ENCODE measurements around the gene ECHDC1. TPM values are rescaled to one million over a fixed set of nuclear protein-coding genes. Genes with fewer than 3 reads are reported as not detected.

Gene ECHDC1, protein sequence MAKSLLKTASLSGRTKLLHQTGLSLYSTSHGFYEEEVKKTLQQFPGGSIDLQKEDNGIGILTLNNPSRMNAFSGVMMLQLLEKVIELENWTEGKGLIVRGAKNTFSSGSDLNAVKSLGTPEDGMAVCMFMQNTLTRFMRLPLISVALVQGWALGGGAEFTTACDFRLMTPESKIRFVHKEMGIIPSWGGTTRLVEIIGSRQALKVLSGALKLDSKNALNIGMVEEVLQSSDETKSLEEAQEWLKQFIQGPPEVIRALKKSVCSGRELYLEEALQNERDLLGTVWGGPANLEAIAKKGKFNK
- total RNA-seq (90.5 and 96.1 TPM in 2 replicates), polyA plus RNA-seq (60.7 and 61.4 TPM in 2 replicates)

DNA sequence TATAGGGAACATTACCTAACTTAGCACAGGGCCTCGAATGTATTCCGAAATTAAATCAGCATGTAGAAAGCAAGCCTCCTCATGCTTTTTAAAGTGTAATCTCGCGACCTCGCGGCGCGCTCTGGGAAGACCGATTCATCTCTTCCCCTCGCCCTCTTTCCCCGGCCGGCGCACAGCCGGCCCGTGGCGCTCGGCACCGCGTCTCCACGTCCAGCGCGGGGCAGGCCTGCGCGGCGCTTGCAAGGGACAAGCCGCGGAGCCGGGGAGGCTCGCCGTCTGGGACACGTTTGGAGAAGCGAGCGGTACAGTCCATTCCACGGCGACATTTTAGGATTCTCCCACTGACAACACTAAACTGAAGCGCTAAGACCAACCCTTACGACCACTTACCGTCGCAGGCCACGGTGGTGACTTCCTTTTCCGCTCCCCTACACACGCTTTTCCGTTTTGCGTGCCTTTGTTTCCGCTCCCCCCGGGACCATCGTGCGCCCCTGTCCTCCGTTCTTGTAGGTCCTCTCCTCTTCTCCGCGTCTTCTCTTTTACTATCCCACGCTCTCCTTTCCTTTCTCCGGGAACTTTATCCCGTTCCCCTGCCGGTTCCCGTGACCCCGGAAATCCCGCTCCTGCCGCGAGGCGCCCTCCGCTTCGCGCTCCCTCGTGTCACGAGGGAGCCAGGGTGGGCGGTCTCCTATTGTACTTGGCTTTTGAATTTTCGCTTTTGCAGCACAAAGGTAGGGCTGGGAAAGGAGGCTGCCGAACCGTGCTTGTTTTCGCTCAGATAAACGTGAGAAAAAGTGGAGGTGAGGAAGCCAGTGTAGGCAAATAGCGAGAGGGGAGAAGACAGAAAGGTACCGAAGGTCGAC is at the start of gene ECHDC1:
Gene ECHDC1, minus strand, starts transcription at position 664 of the 863 bp plus-strand sequence. CDS start 12,581 bp downstream, outside the sequence.
- WGBS (ENCODE audit: low lambda C conversion rate, missing lambda C conversion rate): under 1% methylated on average over 73 of the region's 75 CpGs

DNA sequence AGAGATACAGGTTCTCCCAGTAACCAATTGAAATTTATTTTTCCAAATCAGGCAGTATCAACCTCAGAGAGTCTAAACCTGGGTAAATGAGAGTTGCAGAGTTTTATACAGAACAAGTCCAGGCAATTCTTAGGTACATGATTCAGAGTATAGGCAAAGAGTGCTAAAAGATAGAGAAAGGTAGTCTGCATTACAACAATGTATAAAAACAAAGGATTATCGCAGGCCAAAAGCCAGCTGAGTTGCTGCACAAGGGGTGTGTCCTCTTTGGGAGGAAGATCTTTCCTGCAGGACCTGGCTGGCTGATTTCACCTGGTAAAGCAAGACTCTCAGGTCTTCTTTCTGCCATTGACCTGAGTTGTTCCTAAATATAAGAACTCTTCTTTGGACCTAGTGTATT is 48.9 kb upstream of the ECHDC1 start:
- H3K4me1 ChIP-seq (ENCODE audit: insufficient read depth): no peaks in the 10 kb centered on the region
- DNase-seq (ENCODE audit: low spot score): no peak
- H3K27me3 ChIP-seq: no peaks in the 10 kb centered on the region
- H2AFZ ChIP-seq: no peak overlapping the region
- H3K9me2 ChIP-seq (replicated peaks; ENCODE audit: insufficient read depth): no peaks in the 10 kb centered on the region
- H3K27ac ChIP-seq: peak overlapping the region; percentile 24
- H3K4me3 ChIP-seq: no peak overlapping the region
- H4K20me1 ChIP-seq (ENCODE audit: insufficient read depth, poor library complexity, severe bottlenecking): no peaks in the 10 kb centered on the region
- 84% methylated on average over 1 of the region's 1 CpG for WGBS (ENCODE audit: low lambda C conversion rate, missing lambda C conversion rate)
- no peak overlapping the region for H3K4me2 ChIP-seq
- no peaks in the 10 kb centered on the region for H3K9me3 ChIP-seq (ENCODE audit: low read depth)
- H3K36me3 ChIP-seq (replicated peaks; ENCODE audit: insufficient read depth, low read depth): no peaks in the 10 kb centered on the region
- H3K79me2 ChIP-seq: no peaks in the 10 kb centered on the region
- no peak for TF ChIP-seq EZH2 (IDR thresholded peaks at IDR 0.05; ENCODE audit: borderline replicate concordance)
- TF ChIP-seq, protein P1, sequence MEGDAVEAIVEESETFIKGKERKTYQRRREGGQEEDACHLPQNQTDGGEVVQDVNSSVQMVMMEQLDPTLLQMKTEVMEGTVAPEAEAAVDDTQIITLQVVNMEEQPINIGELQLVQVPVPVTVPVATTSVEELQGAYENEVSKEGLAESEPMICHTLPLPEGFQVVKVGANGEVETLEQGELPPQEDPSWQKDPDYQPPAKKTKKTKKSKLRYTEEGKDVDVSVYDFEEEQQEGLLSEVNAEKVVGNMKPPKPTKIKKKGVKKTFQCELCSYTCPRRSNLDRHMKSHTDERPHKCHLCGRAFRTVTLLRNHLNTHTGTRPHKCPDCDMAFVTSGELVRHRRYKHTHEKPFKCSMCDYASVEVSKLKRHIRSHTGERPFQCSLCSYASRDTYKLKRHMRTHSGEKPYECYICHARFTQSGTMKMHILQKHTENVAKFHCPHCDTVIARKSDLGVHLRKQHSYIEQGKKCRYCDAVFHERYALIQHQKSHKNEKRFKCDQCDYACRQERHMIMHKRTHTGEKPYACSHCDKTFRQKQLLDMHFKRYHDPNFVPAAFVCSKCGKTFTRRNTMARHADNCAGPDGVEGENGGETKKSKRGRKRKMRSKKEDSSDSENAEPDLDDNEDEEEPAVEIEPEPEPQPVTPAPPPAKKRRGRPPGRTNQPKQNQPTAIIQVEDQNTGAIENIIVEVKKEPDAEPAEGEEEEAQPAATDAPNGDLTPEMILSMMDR (IDR thresholded peaks at IDR 0.05; ENCODE audit: poor library complexity): no peak
- TF ChIP-seq EZH2phosphoT487 (IDR thresholded peaks at IDR 0.05; ENCODE audit: low read depth, severe bottlenecking, unreplicated experiment): no peak

More for the DNA sequence above, at the start of gene ECHDC1:
- H3K27me3 ChIP-seq: no peaks in the 10 kb centered on the region
- H4K20me1 ChIP-seq (ENCODE audit: insufficient read depth, poor library complexity, severe bottlenecking): peaks cover 31% of the 10 kb centered on the region
- H2AFZ ChIP-seq: peak within 1 kb of the TSS; percentile 89
- H3K4me3 ChIP-seq: peak within 1 kb of the TSS; percentile 89
- H3K27ac ChIP-seq: peak within 1 kb of the TSS; percentile 91
- DNase-seq (ENCODE audit: low spot score): peak; percentile 80
- no peaks in the 10 kb centered on the region for H3K9me3 ChIP-seq (ENCODE audit: low read depth)
- H3K36me3 ChIP-seq (replicated peaks; ENCODE audit: insufficient read depth, low read depth): no peaks in the 10 kb centered on the region
- peak within 1 kb of the TSS; percentile 88 for H3K4me2 ChIP-seq
- no peaks in the 10 kb centered on the region for H3K9me2 ChIP-seq (replicated peaks; ENCODE audit: insufficient read depth)
- peaks cover 89% of the 10 kb centered on the region for H3K79me2 ChIP-seq
- TF ChIP-seq, protein P1 (IDR thresholded peaks at IDR 0.05; ENCODE audit: poor library complexity): no peak
- TF ChIP-seq EZH2phosphoT487 (IDR thresholded peaks at IDR 0.05; ENCODE audit: low read depth, severe bottlenecking, unreplicated experiment): no peak
- TF ChIP-seq EZH2 (IDR thresholded peaks at IDR 0.05; ENCODE audit: borderline replicate concordance): no peak
- peaks cover 25% of the 10 kb centered on the region for H3K4me1 ChIP-seq (ENCODE audit: insufficient read depth)

DNA sequence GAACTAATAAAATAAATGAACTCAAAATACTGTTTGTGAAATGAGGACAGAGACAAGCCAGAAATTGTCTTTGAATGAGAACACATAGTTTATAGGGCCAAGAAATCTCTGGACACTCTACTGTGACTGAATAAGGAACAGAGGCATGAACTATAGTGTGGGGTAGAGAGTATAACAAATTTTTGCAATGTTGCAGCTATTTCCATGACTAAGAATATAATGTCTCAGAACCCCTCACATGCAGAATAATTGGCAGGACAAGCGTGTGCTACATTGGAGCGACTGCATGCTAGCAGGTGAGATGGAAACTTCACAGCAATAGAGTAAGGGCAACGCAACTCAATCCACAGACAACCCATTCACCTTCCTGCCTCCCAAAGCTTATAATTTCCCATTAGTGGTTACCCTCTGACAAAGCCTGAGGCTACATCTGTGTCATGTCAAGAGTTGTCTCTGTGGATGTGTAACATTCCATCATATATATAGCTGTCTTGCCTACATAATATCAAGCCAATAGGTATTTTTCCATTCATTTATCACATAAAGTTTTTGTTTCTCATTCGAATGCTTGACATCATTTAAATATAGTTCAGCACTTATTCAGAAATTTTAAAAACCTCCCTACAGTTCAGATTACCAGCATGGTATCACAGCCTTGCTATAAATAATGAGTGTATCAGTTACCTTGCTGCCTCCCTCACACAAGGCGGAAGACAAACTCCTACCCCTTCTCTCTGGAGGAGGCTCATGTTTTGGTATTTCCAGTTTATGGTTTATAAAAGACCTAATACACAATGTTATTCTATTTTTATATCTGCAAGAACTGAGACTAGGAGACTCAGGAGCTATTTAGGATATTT is 47.9 kb upstream of the ECHDC1 start:
- DNase-seq (ENCODE audit: low spot score): no peak
- no peak overlapping the region for H2AFZ ChIP-seq
- WGBS (ENCODE audit: low lambda C conversion rate, missing lambda C conversion rate): 76% methylated on average over 5 of the region's 5 CpGs

More for the DNA sequence above, 47.9 kb upstream of the ECHDC1 start:
- Histone ChIP-seq H3K4me1 (ENCODE audit: insufficient read depth) (no peaks in the 10 kb centered on the region), H3K27me3 (no peaks in the 10 kb centered on the region), H3K36me3 (replicated peaks; ENCODE audit: insufficient read depth, low read depth) (no peaks in the 10 kb centered on the region), H3K9me3 (ENCODE audit: low read depth) (no peaks in the 10 kb centered on the region), H4K20me1 (ENCODE audit: insufficient read depth, poor library complexity, severe bottlenecking) (no peaks in the 10 kb centered on the region), H3K27ac (peak overlapping the region; percentile 24), H3K4me2 (no peak overlapping the region), H3K79me2 (no peaks in the 10 kb centered on the region), H3K9me2 (replicated peaks; ENCODE audit: insufficient read depth) (no peaks in the 10 kb centered on the region), H3K4me3 (no peak overlapping the region)
- TF ChIP-seq EZH2 (IDR thresholded peaks at IDR 0.05; ENCODE audit: borderline replicate concordance) (no peak), EZH2phosphoT487 (IDR thresholded peaks at IDR 0.05; ENCODE audit: low read depth, severe bottlenecking, unreplicated experiment) (no peak)
- TF ChIP-seq, protein P1 (IDR thresholded peaks at IDR 0.05; ENCODE audit: poor library complexity): no peak

Measured in hepatocyte (in vitro differentiated cells).